HCT116 (cell line): ENCODE measurements around the gene LPCAT2. TPM values are rescaled to one million over a fixed set of nuclear protein-coding genes. Genes with fewer than 3 reads are reported as not detected.

Experiments
- ATAC-seq: fragments of 200-7000 bp; cut with Tn5 transposase; 2 replicates; pipeline ENCODE4 v1.9.1; 2020; ENCODE audit warnings: mild to moderate bottlenecking, moderate library complexity
- BruUV-seq: library from RNA; stranded (reverse); fragments of 400-500 nt; replicated peaks from 2 replicates; lab custom pipeline; 2021; lab: Mats Ljungman, UMichigan
- CTCF ChIA-PET: fragments of 300-600 bp; sonication (Branson Sonifier 250); formaldehyde crosslinking; loops from one replicate; lab custom pipeline; 2021; ENCODE audit warnings: antibody characterized with exemption; lab: Charles Lee
- POLR2A ChIA-PET: fragments of 300-600, 350-600 bp; sonication (Branson Sonifier 250); formaldehyde crosslinking; loops from one replicate; lab custom pipeline; 2021; ENCODE audit warnings: antibody characterized with exemption; lab: Charles Lee
- RAD21 ChIA-PET, 2 experiments: fragments of 300-600 bp; sonication (Branson Sonifier 250); formaldehyde crosslinking; loops; one replicate each; lab custom pipeline; 2023; ENCODE audit warnings: low total read pairs in 2 of 2; ENCODE audit not compliant: uncharacterized antibody in 2 of 2, unreplicated experiment in 2 of 2, low non-redundant PET in 1 of 2; lab: Charles Lee
- DNase-seq: peaks from one replicate; pipeline ENCODE4 v3.0.0-alpha.2; 2010; ENCODE audit warnings: low read depth, low spot score
- H2AFZ ChIP-seq: fragments of 200-600 bp; shearing (Covaris generic), sonication (generic); 2 replicates; pipeline ENCODE4 v1.6.1; 2017; ENCODE audit warnings: low read depth, mixed run types, mixed read lengths, antibody characterized with exemption, low read length; ENCODE audit not compliant: poor library complexity, severe bottlenecking
- H3K27ac ChIP-seq: 2 replicates; pipeline ENCODE4 v1.5.1; 2012; ENCODE audit warnings: low read depth, low read length
- H3K27me3 ChIP-seq: fragments of 200-600 bp; sonication (generic); 2 replicates; pipeline ENCODE4 v1.6.1; 2016; ENCODE audit warnings: mixed run types, low read length, mixed read lengths; ENCODE audit not compliant: insufficient read depth
- H3K36me3 ChIP-seq, 2 experiments: fragments of 200-500 bp in 1 of 2; fragments of 200-600 bp in 1 of 2; sonication (Bioruptor generic) in 1 of 2; sonication (generic) in 1 of 2; 2 replicates each; pipeline versions ENCODE4 v1.5.1 to v1.6.1; 2014 to 2016; ENCODE audit warnings: low read length in 2 of 2, inconsistent platforms in 1 of 2, mixed read lengths in 1 of 2, mixed run types in 1 of 2; ENCODE audit not compliant: insufficient read depth in 2 of 2, control insufficient read depth in 1 of 2
- H3K4me1 ChIP-seq, 2 experiments: fragments of 200-600 bp in 1 of 2; sonication (generic) in 1 of 2; 2 replicates each; pipeline versions ENCODE4 v1.5.1 to v1.6.1; 2012 to 2017; ENCODE audit warnings: low read length in 2 of 2, inconsistent platforms in 1 of 2, mild to moderate bottlenecking in 1 of 2, mixed read lengths in 1 of 2, mixed run types in 1 of 2, moderate library complexity in 1 of 2; ENCODE audit not compliant: insufficient read depth in 2 of 2, control insufficient read depth in 1 of 2
- H3K4me2 ChIP-seq: fragments of 200-600 bp; sonication (generic); 2 replicates; pipeline ENCODE4 v1.6.1; 2017; ENCODE audit warnings: mixed run types, low read length, mixed read lengths
- H3K4me3 ChIP-seq, 2 experiments: fragments of 200-600 bp in 1 of 2; sonication (generic) in 1 of 2; replicated peaks in 1 of 2; 2 replicates each; pipeline ENCODE4 v1.5.1; 2011 to 2016; ENCODE audit warnings: low read length in 2 of 2, control low read depth in 1 of 2, low read depth in 1 of 2, mild to moderate bottlenecking in 1 of 2, mixed read lengths in 1 of 2, mixed run types in 1 of 2
- H3K79me2 ChIP-seq: fragments of 200-600 bp; sonication (generic); 2 replicates; pipeline ENCODE4 v1.6.1; 2017; ENCODE audit warnings: mild to moderate bottlenecking, mixed run types, low read length, moderate library complexity, mixed read lengths; ENCODE audit not compliant: insufficient read depth
- H3K9ac ChIP-seq: fragments of 200-600 bp; sonication (generic); 2 replicates; pipeline ENCODE4 v1.6.1; 2016; ENCODE audit warnings: low read length, mixed read lengths
- H3K9me2 ChIP-seq: fragments of 200-600 bp; sonication (generic), shearing (Covaris generic); 2 replicates; pipeline ENCODE4 v1.6.1; 2017; ENCODE audit warnings: mixed run types, mild to moderate bottlenecking, moderate library complexity; ENCODE audit not compliant: insufficient read depth
- H3K9me3 ChIP-seq, 2 experiments: fragments of 200-500 bp in 1 of 2; fragments of 200-600 bp in 1 of 2; sonication (Bioruptor generic) in 1 of 2; sonication (generic) in 1 of 2; 2 replicates each; pipeline ENCODE4 v1.6.1; 2014 to 2017; ENCODE audit warnings: low read length in 2 of 2, mixed read lengths in 2 of 2, inconsistent platforms in 1 of 2, low read depth in 1 of 2, mild to moderate bottlenecking in 1 of 2, mixed run types in 1 of 2, moderate library complexity in 1 of 2; ENCODE audit not compliant: control insufficient read depth in 1 of 2, insufficient read depth in 1 of 2
- H4K20me1 ChIP-seq: fragments of 200-600 bp; sonication (generic), shearing (Covaris generic); 2 replicates; pipeline ENCODE4 v1.6.1; 2017; ENCODE audit warnings: mixed run types, mild to moderate bottlenecking, moderate library complexity; ENCODE audit not compliant: insufficient read depth
- EGR1 ChIP-seq: IDR thresholded peaks from 2 replicates; pipeline ENCODE4 v1.6.1; 2012; ENCODE audit warnings: low read depth
- EZH2phosphoT487 ChIP-seq: fragments of 200-600 bp; IDR thresholded peaks from 2 replicates; pipeline ENCODE4 v1.6.1; 2018; ENCODE audit warnings: antibody characterized with exemption, borderline replicate concordance
- SP1 ChIP-seq: IDR thresholded peaks from 2 replicates; pipeline ENCODE4 v1.6.1; 2012; ENCODE audit warnings: low read depth
- YY1 ChIP-seq: IDR thresholded peaks from 2 replicates; pipeline ENCODE4 v1.6.1; 2011; ENCODE audit warnings: low read length, low read depth, moderate library complexity, mild to moderate bottlenecking; ENCODE audit not compliant: insufficient replicate concordance; ENCODE audit errors: extremely low read depth
- ZNF274 ChIP-seq: fragments of 200-500 bp; sonication (Bioruptor generic); IDR thresholded peaks from 2 replicates; pipeline ENCODE4 v1.6.1; 2014; ENCODE audit warnings: mild to moderate bottlenecking, low read depth, low read length, inconsistent platforms
- intact Hi-C: fragments of 100-400 bp; cut with micrococcal nuclease; formaldehyde crosslinking; loops from 2 replicates; pipeline ENCODE4 v1.10.0; 2022
- total RNA-seq: library from RNA; stranded (reverse); gene quantifications from one replicate; pipeline ENCODE4 v1.2.1, GENCODE V29; 2021; ENCODE audit not compliant: unreplicated experiment
- TF ChIP-seq, protein P1 (sequence below): IDR thresholded peaks from 2 replicates; pipeline ENCODE4 v1.6.1; 2012; ENCODE audit warnings: low read depth
- TF ChIP-seq, protein P2 (sequence below), 3 experiments: fragments of 200-600 bp in 1 of 3; sonication (generic) in 1 of 3; IDR thresholded peaks in 2 of 3; conservative IDR thresholded peaks in 1 of 3; 2 replicates each; pipeline ENCODE4 v1.5.1; 2012 to 2017; ENCODE audit warnings: low read depth in 2 of 3, low read length in 2 of 3, antibody characterized with exemption in 1 of 3, borderline replicate concordance in 1 of 3, control low read depth in 1 of 3, mild to moderate bottlenecking in 1 of 3, mixed read lengths in 1 of 3, mixed run types in 1 of 3, moderate library complexity in 1 of 3; ENCODE audit not compliant: insufficient read depth in 1 of 3
- TF ChIP-seq, protein P3 (sequence below): IDR thresholded peaks from 2 replicates; pipeline ENCODE4 v1.6.1; 2011; ENCODE audit warnings: mild to moderate bottlenecking, low read length, moderate library complexity; ENCODE audit not compliant: insufficient replicate concordance; ENCODE audit errors: extremely low read depth

LPCAT2 gene
- total RNA-seq, 1 experiment from 2014 or later: 13.1 TPM

DNA sequence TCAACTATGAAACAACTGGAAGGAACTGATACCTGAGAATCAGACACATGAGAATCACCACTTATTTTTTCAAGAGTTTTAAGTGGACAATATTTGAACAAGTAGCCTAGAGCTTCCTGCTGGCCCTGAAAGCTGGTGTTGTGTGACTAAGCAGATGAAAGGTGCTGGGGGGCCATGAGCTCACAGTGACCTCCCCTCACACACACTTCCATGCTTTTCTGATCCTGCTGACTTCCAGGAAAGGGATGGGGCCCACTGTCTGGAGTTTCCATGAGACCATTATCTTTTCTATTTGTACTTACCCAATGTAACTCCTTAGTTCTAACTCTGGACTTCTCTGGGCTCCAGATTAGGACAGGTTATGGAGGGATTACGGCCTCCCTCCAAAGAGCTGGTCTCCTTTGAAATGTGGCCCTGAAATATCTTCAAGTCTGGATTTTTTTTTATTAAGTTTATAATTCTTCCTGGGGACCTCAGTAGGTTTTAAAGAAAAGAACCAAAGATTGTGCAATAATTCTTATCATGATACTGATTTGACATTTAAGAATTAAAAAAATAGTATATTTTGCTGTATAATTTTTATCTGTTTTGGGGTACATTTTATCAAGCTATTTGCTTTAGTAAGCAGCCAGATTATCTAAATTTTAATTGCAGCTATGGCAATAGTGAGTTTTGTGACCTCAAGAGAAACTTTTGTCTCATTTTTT is 62.5 kb downstream of the LPCAT2 start:
- Histone ChIP-seq H4K20me1 (no peaks in the 10 kb centered on the region), H3K4me2 (no peak overlapping the region), H3K27ac (no peak overlapping the region), H3K4me3 (no peak overlapping the region), H3K9me2 (no peaks in the 10 kb centered on the region), H3K36me3 (no peaks in the 10 kb centered on the region), H3K9ac (no peak overlapping the region), H3K79me2 (no peaks in the 10 kb centered on the region), H3K27me3 (no peaks in the 10 kb centered on the region), H2AFZ (no peak overlapping the region), H3K9me3 (no peaks in the 10 kb centered on the region), H3K4me1 (no peaks in the 10 kb centered on the region)
- DNase-seq (no peak), ATAC-seq (no peak)
- RAD21 ChIA-PET: no interaction called here
- CTCF ChIA-PET: no interaction called here
- intact Hi-C loops: no loop called here
- BruUV-seq: no TSS peak
- TF ChIP-seq, protein P1, sequence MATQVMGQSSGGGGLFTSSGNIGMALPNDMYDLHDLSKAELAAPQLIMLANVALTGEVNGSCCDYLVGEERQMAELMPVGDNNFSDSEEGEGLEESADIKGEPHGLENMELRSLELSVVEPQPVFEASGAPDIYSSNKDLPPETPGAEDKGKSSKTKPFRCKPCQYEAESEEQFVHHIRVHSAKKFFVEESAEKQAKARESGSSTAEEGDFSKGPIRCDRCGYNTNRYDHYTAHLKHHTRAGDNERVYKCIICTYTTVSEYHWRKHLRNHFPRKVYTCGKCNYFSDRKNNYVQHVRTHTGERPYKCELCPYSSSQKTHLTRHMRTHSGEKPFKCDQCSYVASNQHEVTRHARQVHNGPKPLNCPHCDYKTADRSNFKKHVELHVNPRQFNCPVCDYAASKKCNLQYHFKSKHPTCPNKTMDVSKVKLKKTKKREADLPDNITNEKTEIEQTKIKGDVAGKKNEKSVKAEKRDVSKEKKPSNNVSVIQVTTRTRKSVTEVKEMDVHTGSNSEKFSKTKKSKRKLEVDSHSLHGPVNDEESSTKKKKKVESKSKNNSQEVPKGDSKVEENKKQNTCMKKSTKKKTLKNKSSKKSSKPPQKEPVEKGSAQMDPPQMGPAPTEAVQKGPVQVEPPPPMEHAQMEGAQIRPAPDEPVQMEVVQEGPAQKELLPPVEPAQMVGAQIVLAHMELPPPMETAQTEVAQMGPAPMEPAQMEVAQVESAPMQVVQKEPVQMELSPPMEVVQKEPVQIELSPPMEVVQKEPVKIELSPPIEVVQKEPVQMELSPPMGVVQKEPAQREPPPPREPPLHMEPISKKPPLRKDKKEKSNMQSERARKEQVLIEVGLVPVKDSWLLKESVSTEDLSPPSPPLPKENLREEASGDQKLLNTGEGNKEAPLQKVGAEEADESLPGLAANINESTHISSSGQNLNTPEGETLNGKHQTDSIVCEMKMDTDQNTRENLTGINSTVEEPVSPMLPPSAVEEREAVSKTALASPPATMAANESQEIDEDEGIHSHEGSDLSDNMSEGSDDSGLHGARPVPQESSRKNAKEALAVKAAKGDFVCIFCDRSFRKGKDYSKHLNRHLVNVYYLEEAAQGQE: no peak
- no peak for TF ChIP-seq EZH2phosphoT487
- TF ChIP-seq, protein P2, sequence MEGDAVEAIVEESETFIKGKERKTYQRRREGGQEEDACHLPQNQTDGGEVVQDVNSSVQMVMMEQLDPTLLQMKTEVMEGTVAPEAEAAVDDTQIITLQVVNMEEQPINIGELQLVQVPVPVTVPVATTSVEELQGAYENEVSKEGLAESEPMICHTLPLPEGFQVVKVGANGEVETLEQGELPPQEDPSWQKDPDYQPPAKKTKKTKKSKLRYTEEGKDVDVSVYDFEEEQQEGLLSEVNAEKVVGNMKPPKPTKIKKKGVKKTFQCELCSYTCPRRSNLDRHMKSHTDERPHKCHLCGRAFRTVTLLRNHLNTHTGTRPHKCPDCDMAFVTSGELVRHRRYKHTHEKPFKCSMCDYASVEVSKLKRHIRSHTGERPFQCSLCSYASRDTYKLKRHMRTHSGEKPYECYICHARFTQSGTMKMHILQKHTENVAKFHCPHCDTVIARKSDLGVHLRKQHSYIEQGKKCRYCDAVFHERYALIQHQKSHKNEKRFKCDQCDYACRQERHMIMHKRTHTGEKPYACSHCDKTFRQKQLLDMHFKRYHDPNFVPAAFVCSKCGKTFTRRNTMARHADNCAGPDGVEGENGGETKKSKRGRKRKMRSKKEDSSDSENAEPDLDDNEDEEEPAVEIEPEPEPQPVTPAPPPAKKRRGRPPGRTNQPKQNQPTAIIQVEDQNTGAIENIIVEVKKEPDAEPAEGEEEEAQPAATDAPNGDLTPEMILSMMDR (IDR thresholded peaks at IDR 0.05 in 2 of 3, conservative IDR thresholded peaks at IDR 0.05 in 1 of 3; ENCODE audit: borderline replicate concordance in 1 of 3, insufficient read depth in 1 of 3, low read depth in 2 of 3, low read length in 2 of 3): no peak
- no peak for TF ChIP-seq ZNF274
- no peak for TF ChIP-seq SP1
- no peak for TF ChIP-seq YY1
- TF ChIP-seq, protein P3, sequence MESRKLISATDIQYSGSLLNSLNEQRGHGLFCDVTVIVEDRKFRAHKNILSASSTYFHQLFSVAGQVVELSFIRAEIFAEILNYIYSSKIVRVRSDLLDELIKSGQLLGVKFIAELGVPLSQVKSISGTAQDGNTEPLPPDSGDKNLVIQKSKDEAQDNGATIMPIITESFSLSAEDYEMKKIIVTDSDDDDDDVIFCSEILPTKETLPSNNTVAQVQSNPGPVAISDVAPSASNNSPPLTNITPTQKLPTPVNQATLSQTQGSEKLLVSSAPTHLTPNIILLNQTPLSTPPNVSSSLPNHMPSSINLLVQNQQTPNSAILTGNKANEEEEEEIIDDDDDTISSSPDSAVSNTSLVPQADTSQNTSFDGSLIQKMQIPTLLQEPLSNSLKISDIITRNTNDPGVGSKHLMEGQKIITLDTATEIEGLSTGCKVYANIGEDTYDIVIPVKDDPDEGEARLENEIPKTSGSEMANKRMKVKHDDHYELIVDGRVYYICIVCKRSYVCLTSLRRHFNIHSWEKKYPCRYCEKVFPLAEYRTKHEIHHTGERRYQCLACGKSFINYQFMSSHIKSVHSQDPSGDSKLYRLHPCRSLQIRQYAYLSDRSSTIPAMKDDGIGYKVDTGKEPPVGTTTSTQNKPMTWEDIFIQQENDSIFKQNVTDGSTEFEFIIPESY: no peak
- TF ChIP-seq EGR1: no peak
- POLR2A ChIA-PET: no interaction called here
